Measurements from ENCODE around the gene LAMP5.

The LAMP5 gene

DNA sequence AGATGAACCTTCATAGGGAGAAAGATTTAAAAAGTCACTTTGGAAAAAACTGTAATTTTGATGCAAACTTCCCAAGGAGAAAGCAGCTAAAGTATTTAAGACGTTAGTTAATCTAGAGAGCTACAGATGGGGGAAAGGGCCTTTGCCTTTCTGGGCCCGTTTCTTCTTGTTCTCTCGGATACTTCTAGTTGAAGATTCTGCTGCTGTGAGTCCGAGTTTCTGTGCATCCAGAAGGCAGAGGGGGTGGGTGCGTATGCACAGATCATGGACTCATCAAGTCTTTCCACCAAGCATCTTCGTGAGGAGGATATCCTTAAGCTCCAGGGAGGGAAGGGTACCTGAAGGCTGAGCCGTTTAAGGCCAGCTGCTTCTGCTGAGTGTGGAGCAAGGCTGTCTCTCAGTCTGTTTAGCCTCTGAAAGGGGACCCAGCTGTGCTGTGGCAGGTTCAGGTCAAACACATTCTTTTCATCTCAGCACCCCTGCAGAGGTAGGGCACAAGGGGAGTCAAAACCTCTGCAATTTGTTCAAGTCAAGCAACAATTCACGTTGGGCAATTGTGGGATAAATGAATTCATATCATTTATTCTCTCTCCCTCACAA is 4.3 kb downstream of the LAMP5 start:
- no peak overlapping the region for H3K4me3 ChIP-seq (ENCODE audit: low read length)

DNA sequence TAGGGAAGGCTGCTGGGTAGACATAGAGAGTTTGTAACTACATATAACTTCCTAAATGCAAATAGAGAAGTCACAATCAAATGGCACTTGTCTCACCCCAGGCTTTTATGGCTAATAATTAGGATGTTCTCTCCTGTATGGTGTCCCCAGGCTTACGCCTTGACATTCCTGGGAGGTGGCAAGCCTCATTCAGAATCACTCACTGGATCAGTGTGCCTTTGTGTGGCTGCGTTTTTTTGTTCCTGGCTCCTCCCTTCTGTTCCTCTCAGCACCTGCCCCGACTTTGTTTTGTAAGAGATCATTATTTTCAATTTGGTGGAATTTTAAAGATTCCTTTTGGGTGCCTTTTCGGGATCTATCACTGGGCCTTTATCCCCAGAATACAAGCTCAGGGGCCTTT is 5.7 kb downstream of the LAMP5 start:
- Histone ChIP-seq H3K36me3 (ENCODE audit: control insufficient read depth, low read length) (no peaks in the 10 kb centered on the region), H3K4me1 (ENCODE audit: control insufficient read depth, low read length) (no peaks in the 10 kb centered on the region), H3K79me2 (ENCODE audit: control insufficient read depth, low read length) (no peaks in the 10 kb centered on the region), H3K9me2 (replicated peaks; ENCODE audit: control insufficient read depth, low read length) (no peaks in the 10 kb centered on the region), H3K4me3 (ENCODE audit: low read length) (no peak overlapping the region), H4K20me1 (ENCODE audit: control insufficient read depth, insufficient read depth, low read depth, low read length) (no peaks in the 10 kb centered on the region), H3K27ac (ENCODE audit: low read depth, low read length) (no peak overlapping the region), H3K9me3 (ENCODE audit: control insufficient read depth, insufficient read depth, low read length) (no peaks in the 10 kb centered on the region), H3K27me3 (ENCODE audit: control insufficient read depth, low read length) (peaks cover 7% of the 10 kb centered on the region; the same call in 1 of the 2 replicates), H3F3A (ENCODE audit: control insufficient read depth, insufficient read depth) (no peaks in the 10 kb centered on the region), H3K4me2 (ENCODE audit: low read length) (no peak overlapping the region)
- TF ChIP-seq CTCF (IDR thresholded peaks at IDR 0.05; ENCODE audit: low read depth, low read length, poor library complexity, severe bottlenecking): no peak

More for the DNA sequence above, 4.3 kb downstream of the LAMP5 start:
- Histone ChIP-seq H3K4me1 (ENCODE audit: control insufficient read depth, low read length) (no peaks in the 10 kb centered on the region), H4K20me1 (ENCODE audit: control insufficient read depth, insufficient read depth, low read depth, low read length) (no peaks in the 10 kb centered on the region), H3K27ac (ENCODE audit: low read depth, low read length) (no peak overlapping the region), H3K9me2 (replicated peaks; ENCODE audit: control insufficient read depth, low read length) (no peaks in the 10 kb centered on the region), H3K36me3 (ENCODE audit: control insufficient read depth, low read length) (no peaks in the 10 kb centered on the region), H3F3A (ENCODE audit: control insufficient read depth, insufficient read depth) (no peaks in the 10 kb centered on the region), H3K9me3 (ENCODE audit: control insufficient read depth, insufficient read depth, low read length) (no peaks in the 10 kb centered on the region), H3K27me3 (ENCODE audit: control insufficient read depth, low read length) (peaks cover 13% of the 10 kb centered on the region), H3K4me2 (ENCODE audit: low read length) (no peak overlapping the region), H3K79me2 (ENCODE audit: control insufficient read depth, low read length) (no peaks in the 10 kb centered on the region)
- TF ChIP-seq EZH2phosphoT487 (IDR thresholded peaks at IDR 0.05; ENCODE audit: borderline replicate concordance, low read length) (no peak), CTCF (IDR thresholded peaks at IDR 0.05; ENCODE audit: low read depth, low read length, poor library complexity, severe bottlenecking) (no peak)

- Histone ChIP-seq H3K9me3 (ENCODE audit: control insufficient read depth, insufficient read depth, low read length) (no peaks in the 10 kb centered on the region), H3K4me1 (ENCODE audit: control insufficient read depth, low read length) (no peaks in the 10 kb centered on the region), H3K79me2 (ENCODE audit: control insufficient read depth, low read length) (no peaks in the 10 kb centered on the region), H3K9me2 (replicated peaks; ENCODE audit: control insufficient read depth, low read length) (no peaks in the 10 kb centered on the region), H3K4me3 (ENCODE audit: low read length) (no peak overlapping the region), H3K27me3 (ENCODE audit: control insufficient read depth, low read length) (0 out of 2 replicates have a peak, but pooled peaks cover 2% of the 10 kb centered on the region), H3K4me2 (ENCODE audit: low read length) (no peak overlapping the region), H3K36me3 (ENCODE audit: control insufficient read depth, low read length) (no peaks in the 10 kb centered on the region), H3K27ac (ENCODE audit: low read depth, low read length) (no peak overlapping the region), H3F3A (ENCODE audit: control insufficient read depth, insufficient read depth) (no peaks in the 10 kb centered on the region), H4K20me1 (ENCODE audit: control insufficient read depth, insufficient read depth, low read depth, low read length) (no peaks in the 10 kb centered on the region)
- TF ChIP-seq EZH2phosphoT487 (IDR thresholded peaks at IDR 0.05; ENCODE audit: borderline replicate concordance, low read length) (no peak), CTCF (IDR thresholded peaks at IDR 0.05; ENCODE audit: low read depth, low read length, poor library complexity, severe bottlenecking) (no peak)
Measured at GRCh38 chr20:9523636-9524035, 9.2 kb downstream of the LAMP5 start.

Measured in DOHH2 (cell line).